Activated naive CD4-positive, alpha-beta T cell treated with anti-CD3 and anti-CD28 coated beads for 36 hours (primary cell): ENCODE measurements around the gene MOV10L1. TPM values are rescaled to one million over a fixed set of nuclear protein-coding genes. Genes with fewer than 3 reads are reported as not detected.

ENCODE experiments used
- CTCF ChIA-PET: fragments of 350-600 bp; sonication (Branson Sonifier 250); formaldehyde crosslinking; loops from one replicate; lab custom pipeline; 2021; ENCODE audit warnings: antibody characterized with exemption; lab: Charles Lee
- DNase-seq: peaks from one replicate; pipeline ENCODE4 v3.0.0-alpha.2; 2020
- H3K27ac Mint-ChIP-seq: one replicate; pipeline ENCODE4 v1.8.0; 2021; ENCODE audit warnings: mild to moderate bottlenecking, mixed read lengths
- H3K27me3 Mint-ChIP-seq: one replicate; pipeline ENCODE4 v1.8.0; 2021; ENCODE audit warnings: low read depth, mixed read lengths
- H3K36me3 Mint-ChIP-seq: one replicate; pipeline ENCODE4 v1.8.0; 2021; ENCODE audit warnings: low read depth, mixed read lengths
- H3K4me1 Mint-ChIP-seq: one replicate; pipeline ENCODE4 v1.8.0; 2021; ENCODE audit warnings: low read depth, mixed read lengths
- H3K4me3 Mint-ChIP-seq: one replicate; pipeline ENCODE4 v1.8.0; 2021; ENCODE audit warnings: mild to moderate bottlenecking, moderate library complexity, mixed read lengths
- H3K9me3 Mint-ChIP-seq: one replicate; pipeline ENCODE4 v1.8.0; 2021; ENCODE audit warnings: mixed read lengths
- intact Hi-C: fragments of 100-400 bp; cut with micrococcal nuclease; formaldehyde crosslinking; loops from one replicate; pipeline ENCODE4 v1.15.1; 2023
- total RNA-seq, 2 experiments: library from RNA; stranded (reverse); gene quantifications; one replicate each; pipeline ENCODE4 v1.2.3, GENCODE V29; 2021

The MOV10L1 gene
- total RNA-seq, 2 experiments from 2014 or later: not detected

- CTCF ChIA-PET: no interaction called here
- intact Hi-C loops: loop anchor here (2.0 kb wide), 1 partner anchor 17 kb away; the partner anchor contains the start of gene SELENOO
- Mint-ChIP-seq H3K27ac (no peak overlapping the region), H3K4me1 (peaks cover 25% of the 10 kb centered on the region), H3K9me3 (no peaks in the 10 kb centered on the region), H3K4me3 (peak overlapping the region; percentile 66), H3K27me3 (peaks cover 5% of the 10 kb centered on the region), H3K36me3 (peaks cover 2% of the 10 kb centered on the region)
- DNase-seq: no peak
Observed at GRCh38 chr22:50184004-50184901, 94.4 kb downstream of the MOV10L1 start.

GRCh38 chr22:50184902-50185374 is 95.1 kb downstream of the MOV10L1 start:
- CTCF ChIA-PET: no interaction called here
- H3K27ac Mint-ChIP-seq: no peak overlapping the region
- no peaks in the 10 kb centered on the region for H3K27me3 Mint-ChIP-seq
- peaks cover 2% of the 10 kb centered on the region for H3K36me3 Mint-ChIP-seq
- intact Hi-C loops: loop anchor here (2.0 kb wide), 1 partner anchor 16 kb away; the partner anchor contains the start of gene SELENOO
- H3K4me1 Mint-ChIP-seq: peaks cover 31% of the 10 kb centered on the region
- peak overlapping the region; percentile 93 for H3K4me3 Mint-ChIP-seq
- no peak for DNase-seq
- H3K9me3 Mint-ChIP-seq: no peaks in the 10 kb centered on the region

DNA sequence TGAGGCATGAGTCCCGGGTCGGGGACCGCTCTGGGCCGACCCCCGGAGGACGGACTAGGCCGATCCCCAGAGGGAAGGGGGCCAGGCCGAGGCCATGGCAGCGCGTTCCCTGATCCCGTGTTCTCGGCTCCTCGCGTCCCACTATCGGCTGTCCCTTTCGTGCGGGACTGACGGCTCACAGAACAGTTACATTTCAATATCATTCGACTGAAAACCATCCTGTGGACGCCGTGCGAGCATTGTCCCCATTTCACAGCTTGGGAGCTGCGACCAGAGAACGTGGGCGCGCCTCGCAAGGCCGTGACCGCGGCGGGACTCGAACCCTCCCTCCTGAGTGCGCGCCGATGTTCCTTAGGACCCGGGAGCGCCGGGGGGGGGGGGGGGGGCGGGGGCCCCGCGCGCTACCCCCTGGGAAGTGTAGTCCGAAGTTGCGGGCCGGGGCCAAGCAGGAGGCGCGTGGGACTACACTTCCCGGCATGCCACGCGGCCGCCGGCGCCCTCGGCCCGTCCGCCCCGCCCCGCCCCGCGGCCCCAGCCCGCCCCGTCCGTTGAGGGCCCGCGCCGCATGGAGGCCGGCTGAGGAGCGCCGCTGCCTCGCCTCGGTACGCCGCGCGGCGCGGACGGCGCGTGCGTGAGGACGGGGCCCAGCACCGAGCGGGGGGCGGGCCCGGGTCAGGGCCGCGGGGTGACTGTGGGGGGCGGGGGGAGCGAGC is 95.7 kb downstream of the MOV10L1 start, which contains the start of gene TRABD:
Gene TRABD (plus strand): TSS at position 539 of the 713 bp plus-strand sequence. CDS start 7,148 bp downstream, outside the sequence.
- Mint-ChIP-seq H3K4me1 (peaks cover 33% of the 10 kb centered on the region), H3K9me3 (no peaks in the 10 kb centered on the region), H3K36me3 (peaks cover 2% of the 10 kb centered on the region), H3K27me3 (no peaks in the 10 kb centered on the region), H3K4me3 (peak within 1 kb of the TSS; percentile 93), H3K27ac (peak within 1 kb of the TSS; percentile 87)
- CTCF ChIA-PET: no interaction called here
- intact Hi-C loops: loop anchor here (2.0 kb wide), 1 partner anchor 15 kb away; the partner anchor contains the start of gene SELENOO
- DNase-seq: peak; percentile 90

- DNase-seq: no peak
- H3K4me1 Mint-ChIP-seq: peaks cover 36% of the 10 kb centered on the region
- peak overlapping the region; percentile 87 for H3K27ac Mint-ChIP-seq
- H3K36me3 Mint-ChIP-seq: peaks cover 3% of the 10 kb centered on the region
- peak overlapping the region; percentile 93 for H3K4me3 Mint-ChIP-seq
- H3K27me3 Mint-ChIP-seq: no peaks in the 10 kb centered on the region
- CTCF ChIA-PET: interaction anchor here (0.6 to 2.3 kb wide), 2 partner anchors 256 to 407 kb away, joined by 4 to 5 read pairs; no protein-coding TSS in a partner anchor
- intact Hi-C loops: no loop called here
- no peaks in the 10 kb centered on the region for H3K9me3 Mint-ChIP-seq
Observed at GRCh38 chr22:50186181-50186714, 96.4 kb downstream of the MOV10L1 start.

- CTCF ChIA-PET: interaction anchor here (0.6 to 2.3 kb wide), 3 partner anchors 89 to 406 kb away, joined by 3 to 5 read pairs (median 4); no protein-coding TSS in a partner anchor
- Mint-ChIP-seq H3K27me3 (no peaks in the 10 kb centered on the region), H3K9me3 (no peaks in the 10 kb centered on the region), H3K4me3 (peak overlapping the region; percentile 93), H3K27ac (peak overlapping the region; percentile 87), H3K36me3 (peaks cover 8% of the 10 kb centered on the region), H3K4me1 (peaks cover 43% of the 10 kb centered on the region)
- intact Hi-C loops: no loop called here
- no peak for DNase-seq
Observed at GRCh38 chr22:50186761-50187523, 97.1 kb downstream of the MOV10L1 start.

GRCh38 chr22:50188356-50188755 is 98.5 kb downstream of the MOV10L1 start:
- DNase-seq: no peak
- Mint-ChIP-seq H3K27ac (peak overlapping the region; percentile 73), H3K9me3 (no peaks in the 10 kb centered on the region), H3K4me1 (peaks cover 55% of the 10 kb centered on the region), H3K36me3 (peaks cover 14% of the 10 kb centered on the region), H3K4me3 (no peak overlapping the region), H3K27me3 (no peaks in the 10 kb centered on the region)
- CTCF ChIA-PET: interaction anchor here (2.3 kb wide), 1 partner anchor 258 kb away, joined by 5 read pairs; no protein-coding TSS in a partner anchor
- intact Hi-C loops: no loop called here

GRCh38 chr22:50189184-50189848 is 99.5 kb downstream of the MOV10L1 start:
- intact Hi-C loops: no loop called here
- no peak for DNase-seq
- Mint-ChIP-seq H3K9me3 (no peaks in the 10 kb centered on the region), H3K27ac (peak overlapping the region; percentile 41), H3K4me3 (peak overlapping the region; percentile 43), H3K36me3 (peaks cover 14% of the 10 kb centered on the region), H3K4me1 (peaks cover 55% of the 10 kb centered on the region), H3K27me3 (no peaks in the 10 kb centered on the region)
- CTCF ChIA-PET: interaction anchor here (3.3 kb wide), 1 partner anchor 40 kb away, joined by 15 read pairs; no protein-coding TSS in a partner anchor

- H3K4me1 Mint-ChIP-seq: peaks cover 53% of the 10 kb centered on the region
- peaks cover 14% of the 10 kb centered on the region for H3K36me3 Mint-ChIP-seq
- CTCF ChIA-PET: interaction anchor here (1.2 to 3.3 kb wide), 4 partner anchors 12 to 259 kb away, joined by 4 to 15 read pairs (median 4); no protein-coding TSS in a partner anchor
- no peaks in the 10 kb centered on the region for H3K9me3 Mint-ChIP-seq
- intact Hi-C loops: loop anchor here (1.0 to 5.0 kb wide), 6 partner anchors 41 to 363 kb away; partner anchors contain the start of genes BRD1 and PIM3
- H3K27me3 Mint-ChIP-seq: no peaks in the 10 kb centered on the region
- DNase-seq: no peak
- H3K4me3 Mint-ChIP-seq: peak overlapping the region; percentile 84
- H3K27ac Mint-ChIP-seq: peak overlapping the region; percentile 88
Observed at GRCh38 chr22:50189849-50190181, 100.0 kb downstream of the MOV10L1 start.

GRCh38 chr22:50190182-50190940 is 100.6 kb downstream of the MOV10L1 start:
- peak; percentile 83 for DNase-seq
- intact Hi-C loops: loop anchor here (1.0 to 5.0 kb wide), 6 partner anchors 41 to 363 kb away; partner anchors contain the start of genes BRD1 and PIM3
- CTCF ChIA-PET: interaction anchor here (1.2 to 3.3 kb wide), 6 partner anchors 11 to 260 kb away, joined by 4 to 15 read pairs (median 6); no protein-coding TSS in a partner anchor
- Mint-ChIP-seq H3K4me1 (peaks cover 55% of the 10 kb centered on the region), H3K27ac (peak overlapping the region; percentile 88), H3K27me3 (no peaks in the 10 kb centered on the region), H3K9me3 (no peaks in the 10 kb centered on the region), H3K36me3 (peaks cover 14% of the 10 kb centered on the region), H3K4me3 (peak overlapping the region; percentile 84)
